Activated CD4-positive, alpha-beta T cell treated with anti-CD3 and anti-CD28 coated beads, Interleukin-10, Interleukin-2, amounts not matched to agents 100 ng/mL and 50 ng/mL, durations not matched to agents 16 hours and 8 hours (primary cell): Measurements from ENCODE around the gene CFAP161.
"Not testable (repeated sequence)": the region's sequence is repeated elsewhere in the genome, so short reads cannot be mapped to it uniquely, and the experiment has no call there.

ENCODE experiments used
- DNase-seq: peaks from one replicate; pipeline ENCODE4 v3.0.0-alpha.2; 2020

CFAP161 gene

DNA sequence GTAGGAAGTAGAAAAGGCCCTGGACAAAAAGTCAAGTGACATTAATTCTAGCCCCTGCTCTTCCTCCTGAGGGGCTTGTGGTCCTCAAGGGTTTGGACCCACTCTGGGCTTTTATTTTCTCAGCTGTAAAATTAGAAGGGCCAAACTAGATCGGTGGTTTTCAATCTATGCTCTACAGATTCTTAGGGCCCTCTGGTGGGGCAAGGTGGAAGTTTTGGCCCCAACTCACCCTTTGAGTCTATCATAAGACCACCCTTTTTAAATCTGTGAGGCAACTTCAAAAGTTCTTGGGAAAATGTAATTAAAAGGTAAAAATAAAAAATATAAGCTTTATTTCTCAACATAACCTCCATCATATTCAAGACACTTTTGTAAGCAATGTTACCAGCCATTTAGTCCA lies 25.6 kb upstream of the CFAP161 start:
- DNase-seq: no peak

DNA sequence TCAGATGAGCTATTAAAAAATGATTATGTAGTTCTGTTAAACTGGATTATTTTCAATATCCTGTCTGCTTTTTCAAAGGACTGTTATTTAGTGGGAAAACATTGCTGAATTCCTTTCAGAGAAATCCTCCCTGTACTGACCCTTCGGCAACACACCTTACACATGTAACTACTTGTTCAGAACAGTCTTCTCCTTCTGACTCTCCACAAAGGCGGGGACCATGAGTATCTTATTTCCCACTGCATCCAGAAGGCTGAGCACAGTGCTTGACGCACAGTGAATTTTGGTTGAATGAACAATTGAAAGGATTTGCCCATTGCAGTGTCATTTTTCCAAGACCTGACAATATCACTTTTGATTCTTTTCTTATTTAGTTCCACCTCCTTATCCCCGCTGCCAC lies 23.1 kb upstream of the CFAP161 start:
- DNase-seq: no peak

DNA sequence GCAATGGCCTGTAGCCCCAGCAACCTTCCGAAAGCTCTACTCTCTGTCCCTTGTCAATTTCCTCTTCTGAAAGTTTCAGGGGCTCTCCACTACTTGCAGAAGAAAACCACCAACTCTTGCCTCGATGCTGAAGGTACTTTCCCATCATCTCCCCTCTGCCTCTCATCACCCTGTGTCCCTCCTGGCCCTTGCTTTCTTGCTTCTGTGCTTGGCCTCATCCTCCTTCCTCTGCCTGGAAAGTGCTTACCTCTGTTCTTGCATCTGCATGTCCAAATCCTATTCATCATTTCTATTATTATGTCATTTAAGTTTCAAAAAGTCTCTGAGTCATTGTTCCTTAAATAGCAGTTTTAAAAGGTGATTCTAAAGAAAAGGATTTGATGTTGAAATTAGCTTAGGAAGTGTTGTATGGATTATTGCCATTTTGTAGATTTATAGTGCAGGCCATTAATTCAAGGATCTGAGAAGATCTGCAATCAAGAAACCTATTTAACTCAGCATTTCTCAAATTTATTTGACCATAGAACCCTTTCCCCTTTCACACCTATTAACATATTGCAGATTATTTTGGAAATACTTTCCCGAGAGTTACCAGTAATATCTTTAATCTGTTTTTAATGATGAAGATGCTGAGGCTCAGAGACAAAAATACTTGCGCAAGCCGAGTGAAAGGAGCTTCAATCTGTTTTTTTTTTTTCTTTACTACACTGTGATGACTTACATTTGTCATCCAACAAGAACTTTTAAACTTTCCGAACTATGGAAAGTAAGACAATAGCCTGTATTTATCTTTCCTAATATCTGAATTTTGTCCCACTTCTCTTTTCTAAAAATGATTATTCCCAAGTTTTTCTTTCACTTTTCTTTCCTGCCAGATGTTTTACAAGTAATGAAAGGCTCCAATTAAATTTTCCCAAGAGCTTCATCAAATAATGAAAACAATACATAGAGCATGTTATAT lies 22.3 kb upstream of the CFAP161 start:
- peak; percentile 13 for DNase-seq

DNA sequence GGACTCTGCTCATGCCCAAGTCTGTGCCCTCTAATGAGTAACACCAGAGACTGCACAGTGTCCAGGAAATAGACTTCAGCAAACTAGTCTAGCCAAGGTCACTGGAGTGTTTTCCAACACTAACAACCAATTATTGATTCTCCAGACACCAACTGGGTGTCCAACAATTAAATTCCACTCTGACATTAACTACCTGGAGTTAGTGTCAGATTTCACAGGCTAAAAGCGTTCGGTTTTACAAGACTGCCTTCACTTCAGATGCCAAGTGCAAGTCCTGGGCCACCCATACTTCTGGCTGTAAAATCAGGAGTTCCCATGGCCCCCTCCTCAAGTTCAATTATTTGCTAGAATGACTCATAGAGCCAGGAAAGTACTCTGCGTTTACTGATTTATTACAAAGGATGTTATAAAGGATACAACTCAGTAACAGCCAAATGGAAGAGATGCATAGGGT lies 20.8 kb upstream of the CFAP161 start:
- DNase-seq: no peak

DNA sequence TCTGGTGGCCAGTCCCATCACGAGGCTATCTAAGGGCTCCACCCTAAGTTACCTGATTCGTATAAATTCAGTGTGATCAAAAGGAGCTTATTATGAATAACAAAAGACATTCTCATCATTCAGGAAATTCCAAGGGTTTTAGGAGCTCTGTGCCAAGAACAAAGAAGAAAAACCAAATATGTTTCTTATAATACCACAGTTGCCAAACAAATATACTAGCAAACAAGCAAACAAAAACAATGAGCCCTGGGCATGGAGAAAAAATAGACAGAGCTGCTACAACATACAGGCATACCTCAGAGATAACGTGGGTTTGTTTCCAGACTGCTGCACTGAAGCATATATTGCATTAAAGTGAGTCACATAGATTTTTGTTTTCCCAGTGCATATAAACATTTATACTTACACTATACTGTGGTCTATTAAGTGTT lies 20.2 kb upstream of the CFAP161 start:
- DNase-seq: no peak

DNA sequence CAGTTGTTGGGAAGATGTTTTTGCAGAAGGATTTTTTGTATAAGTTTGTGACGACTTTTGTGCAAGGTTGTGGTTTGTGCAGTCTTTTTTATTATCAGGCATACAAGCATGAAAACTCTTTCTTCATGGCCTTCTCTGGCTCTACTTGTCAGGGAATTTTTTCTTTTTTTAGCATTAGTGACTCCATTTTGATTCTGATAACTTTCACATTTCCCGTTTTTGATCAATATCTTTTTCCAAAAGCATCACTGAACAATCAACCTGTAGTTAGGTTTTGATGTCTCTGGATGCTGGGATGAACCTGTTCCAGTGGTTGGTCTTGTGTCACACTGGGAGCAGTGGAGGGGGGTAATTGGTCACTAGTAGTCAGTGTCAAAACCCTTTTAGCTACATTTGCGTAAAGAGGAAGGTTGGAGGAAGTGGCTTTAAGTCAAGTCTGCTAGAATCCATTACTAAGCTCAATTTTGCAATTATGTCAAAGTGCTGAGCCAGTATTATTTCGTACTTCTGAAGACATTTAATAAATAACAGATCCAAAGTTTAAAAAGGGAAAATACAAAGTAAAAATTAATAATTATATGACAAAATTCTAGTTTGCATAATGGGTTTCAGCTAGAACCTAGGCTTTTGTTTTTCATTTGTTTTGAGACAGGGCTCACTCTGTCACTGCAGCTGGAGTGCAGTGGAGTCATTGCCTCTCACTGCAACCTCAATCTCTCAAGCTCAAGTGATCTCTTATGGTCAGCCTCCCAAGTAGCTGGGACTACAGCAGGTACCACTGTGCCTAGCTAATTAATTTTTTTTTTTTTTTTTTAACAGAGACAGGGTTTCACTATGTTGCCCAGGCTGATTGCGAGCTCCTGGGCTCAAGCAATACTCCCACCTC lies 18.8 kb upstream of the CFAP161 start:
- no peak for DNase-seq

DNA sequence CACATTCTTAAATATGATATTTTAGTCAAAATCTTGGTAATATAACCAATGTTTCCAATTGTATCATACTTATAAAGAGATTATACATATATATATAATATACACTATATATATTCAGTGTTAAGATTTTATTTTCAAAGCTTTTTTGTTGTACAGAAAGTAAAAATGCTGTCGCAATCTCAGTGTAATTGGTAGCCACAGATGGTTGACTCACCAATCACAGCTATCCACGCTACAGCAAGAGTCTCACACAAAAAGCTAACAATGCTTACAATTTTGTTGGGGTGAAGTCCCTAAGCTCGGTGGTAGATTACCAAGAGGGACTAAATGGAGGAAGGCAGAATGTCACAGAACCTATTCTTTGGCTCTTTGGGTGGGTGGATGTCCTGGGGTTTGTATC lies 16.9 kb upstream of the CFAP161 start:
- no peak for DNase-seq

DNA sequence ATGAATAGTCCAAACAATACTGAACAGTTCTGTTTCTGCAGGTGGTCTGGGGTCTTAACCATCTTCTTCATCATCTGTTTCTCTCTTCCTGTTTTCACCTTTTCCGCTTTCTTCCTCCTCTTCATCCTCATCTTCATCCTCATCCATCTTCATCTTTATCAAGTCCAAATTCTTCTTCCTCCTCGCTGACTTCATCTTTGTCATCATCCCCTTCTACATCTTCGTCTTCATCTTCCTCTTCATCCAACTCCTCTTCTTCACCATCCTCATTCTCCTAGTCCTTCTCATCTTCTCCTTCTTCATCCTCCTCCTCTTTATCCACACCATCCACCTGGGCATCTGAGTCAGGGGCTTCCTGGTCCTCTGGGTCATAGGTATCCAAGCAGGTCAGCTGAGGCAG lies 16.5 kb upstream of the CFAP161 start:
- DNase-seq: no peak

DNA sequence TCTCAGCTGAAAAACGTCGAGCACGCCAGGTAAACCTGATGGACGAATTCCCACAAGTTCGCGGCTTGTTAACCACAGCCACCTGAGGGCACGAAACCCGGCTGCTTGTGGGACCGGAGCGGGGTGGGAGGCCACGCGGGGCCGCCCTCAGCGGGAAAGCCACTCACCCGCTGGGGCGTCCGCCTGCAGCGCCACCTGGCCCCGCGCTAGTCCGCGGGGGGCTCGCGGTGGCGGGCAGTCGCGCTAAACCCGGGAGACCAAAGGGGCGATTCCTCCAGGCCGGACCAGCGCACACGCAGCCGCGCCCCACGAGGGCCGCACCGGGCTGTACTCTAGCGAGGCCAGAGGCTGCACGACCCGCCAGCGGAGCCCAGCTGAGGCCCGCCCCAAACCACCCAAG lies 15.7 kb upstream of the CFAP161 start:
- DNase-seq: no peak

DNA sequence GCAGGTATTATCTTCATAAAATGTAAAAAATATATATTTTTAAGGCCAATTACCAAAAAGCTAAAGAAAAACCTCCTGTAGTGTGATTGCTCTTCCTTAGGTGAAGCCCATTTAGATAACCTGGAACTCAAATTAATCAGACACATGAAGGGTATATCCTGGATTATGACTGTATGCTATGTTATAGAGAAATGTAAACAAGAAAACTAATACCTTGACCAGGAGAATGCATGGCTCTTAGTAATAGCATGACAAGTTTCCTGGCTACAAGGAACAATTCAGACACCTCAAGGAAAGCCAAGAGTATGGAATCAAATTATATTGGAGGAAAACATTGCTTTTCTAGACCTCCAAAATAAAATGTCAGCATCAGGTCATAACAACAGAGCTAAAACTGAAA lies 14.0 kb upstream of the CFAP161 start:
- no peak for DNase-seq

DNA sequence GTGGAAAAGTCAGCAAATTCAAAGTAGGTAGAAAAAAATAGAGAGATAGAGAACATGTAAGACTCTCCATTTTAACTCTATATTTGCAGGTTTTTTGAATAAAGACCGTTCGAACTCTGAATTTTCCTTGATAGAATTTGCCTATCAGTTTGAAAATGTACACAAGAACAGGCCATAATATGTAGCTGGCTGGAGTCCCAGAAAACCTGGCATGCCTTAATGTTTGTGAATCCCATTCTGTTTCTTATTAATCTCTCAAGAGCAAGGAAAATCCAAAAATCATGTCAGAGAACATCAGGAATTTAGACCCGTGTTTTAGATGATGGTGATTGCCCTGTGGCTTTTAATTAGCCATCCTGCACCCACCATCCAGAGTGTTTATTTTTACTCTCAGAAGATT lies 7.2 kb upstream of the CFAP161 start:
- no peak for DNase-seq

DNA sequence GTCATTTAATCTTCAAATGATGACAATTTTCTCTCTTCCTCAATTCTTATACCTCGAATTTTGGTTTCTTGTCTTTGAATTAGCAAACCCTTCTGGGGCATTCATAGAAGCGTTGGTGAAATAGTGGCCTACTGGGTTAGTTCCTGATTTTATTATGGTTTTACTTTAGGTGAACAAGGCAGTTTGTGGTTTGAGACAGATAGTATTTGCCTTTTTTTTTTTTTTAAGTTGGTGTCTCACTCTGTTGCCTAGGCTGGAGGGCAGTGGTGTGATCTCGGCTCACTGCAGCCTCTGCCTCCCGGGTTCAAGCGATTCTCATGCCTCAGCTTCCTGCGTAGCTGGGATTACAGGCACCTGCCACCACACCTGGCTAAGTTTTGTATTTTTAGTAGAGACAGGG lies 7.4 kb downstream of the CFAP161 start:
- DNase-seq: not testable (repeated sequence)

DNA sequence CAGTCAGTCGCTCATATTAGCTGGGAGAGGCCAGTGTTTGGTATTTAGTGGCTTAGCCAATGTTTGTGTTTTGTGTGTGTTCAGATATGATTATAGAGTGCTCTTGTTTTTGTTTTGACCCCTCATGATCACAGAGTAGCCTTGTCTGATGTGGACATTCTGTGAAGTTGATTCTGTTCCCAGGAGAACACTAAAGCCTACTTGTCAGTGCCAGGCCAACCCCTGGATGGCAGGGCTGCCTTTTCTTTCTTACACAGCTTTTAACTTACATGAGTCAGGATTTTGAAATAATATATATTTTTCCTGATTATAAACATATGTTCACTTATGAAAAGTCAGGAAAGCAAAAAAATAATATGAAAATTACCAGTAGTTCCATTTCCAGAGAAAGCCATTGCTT lies 11.9 kb downstream of the CFAP161 start:
- DNase-seq: no peak

DNA sequence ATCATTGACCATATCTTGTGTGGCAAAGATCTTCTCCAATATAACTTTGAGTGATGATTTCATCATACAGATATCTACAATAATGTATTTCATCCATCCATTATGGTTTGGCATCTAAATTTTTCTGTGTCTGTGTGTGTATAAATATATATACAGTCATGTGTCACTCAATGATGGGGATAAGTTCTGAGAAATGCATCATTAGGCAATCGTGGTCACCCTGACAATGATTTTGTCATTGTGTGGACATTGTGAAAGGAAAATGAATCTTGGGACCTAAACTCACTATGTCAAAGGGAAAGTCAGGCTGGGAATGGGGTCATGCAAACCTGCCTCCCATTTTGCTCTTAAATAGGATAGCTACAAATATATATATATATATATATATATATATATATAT lies 12.4 kb downstream of the CFAP161 start:
- no peak for DNase-seq

DNA sequence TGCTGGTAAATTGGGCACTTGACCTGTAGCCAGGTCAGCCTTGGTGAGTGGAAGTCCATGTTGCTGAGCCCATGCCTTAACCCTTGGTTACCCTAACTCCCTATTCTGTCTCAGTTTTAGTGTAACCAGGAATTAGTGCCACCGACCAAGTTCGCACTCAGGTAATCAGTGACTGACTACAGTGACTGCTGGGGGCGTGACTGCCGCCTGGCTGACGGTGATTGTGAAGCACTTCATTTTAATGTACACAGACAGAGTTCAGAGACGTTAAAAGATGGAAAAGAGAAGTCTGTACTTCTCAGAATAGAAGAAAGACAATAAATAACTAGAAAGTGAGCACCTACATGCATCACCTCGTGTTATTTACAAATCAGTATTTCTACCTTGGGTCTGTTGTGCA lies 17.3 kb downstream of the CFAP161 start:
- no peak for DNase-seq

DNA sequence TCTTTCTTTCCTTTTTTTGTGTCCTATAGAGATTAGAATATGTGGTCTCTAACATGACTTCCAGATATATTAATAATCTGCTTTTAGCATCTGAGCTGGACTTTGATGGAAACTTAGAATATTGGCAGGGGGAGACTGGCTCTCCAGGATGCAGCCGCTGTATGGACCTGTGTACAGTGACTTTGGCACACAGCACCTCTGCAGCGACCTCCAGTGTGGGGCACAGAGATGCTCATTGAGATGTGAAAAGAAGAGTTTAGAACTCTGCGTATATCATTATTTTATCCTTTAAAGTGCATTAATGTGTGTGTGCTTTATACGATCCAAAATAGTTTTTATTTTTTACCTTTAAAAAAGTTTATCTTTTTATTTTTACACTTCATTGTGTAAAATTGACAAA lies 18.3 kb downstream of the CFAP161 start:
- DNase-seq: no peak

DNA sequence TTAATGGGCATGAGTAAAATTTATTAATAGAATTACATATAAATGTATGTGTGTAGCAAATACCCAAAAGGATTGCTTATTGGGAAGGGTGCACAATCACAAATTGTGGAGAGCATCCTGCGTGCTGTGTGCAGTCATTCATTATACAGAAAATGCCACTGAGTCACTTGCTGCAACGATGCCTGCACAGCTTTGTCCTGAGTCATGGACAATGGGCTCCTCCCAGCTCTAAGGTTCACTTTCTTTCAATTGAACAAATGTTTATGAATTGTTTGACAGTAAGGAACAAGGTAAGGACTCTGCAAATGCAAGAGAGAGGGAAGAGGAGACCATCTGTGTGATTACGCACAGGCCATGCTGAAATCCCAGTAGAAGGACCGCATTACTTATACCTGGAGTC lies 18.7 kb downstream of the CFAP161 start:
- DNase-seq: no peak

DNA sequence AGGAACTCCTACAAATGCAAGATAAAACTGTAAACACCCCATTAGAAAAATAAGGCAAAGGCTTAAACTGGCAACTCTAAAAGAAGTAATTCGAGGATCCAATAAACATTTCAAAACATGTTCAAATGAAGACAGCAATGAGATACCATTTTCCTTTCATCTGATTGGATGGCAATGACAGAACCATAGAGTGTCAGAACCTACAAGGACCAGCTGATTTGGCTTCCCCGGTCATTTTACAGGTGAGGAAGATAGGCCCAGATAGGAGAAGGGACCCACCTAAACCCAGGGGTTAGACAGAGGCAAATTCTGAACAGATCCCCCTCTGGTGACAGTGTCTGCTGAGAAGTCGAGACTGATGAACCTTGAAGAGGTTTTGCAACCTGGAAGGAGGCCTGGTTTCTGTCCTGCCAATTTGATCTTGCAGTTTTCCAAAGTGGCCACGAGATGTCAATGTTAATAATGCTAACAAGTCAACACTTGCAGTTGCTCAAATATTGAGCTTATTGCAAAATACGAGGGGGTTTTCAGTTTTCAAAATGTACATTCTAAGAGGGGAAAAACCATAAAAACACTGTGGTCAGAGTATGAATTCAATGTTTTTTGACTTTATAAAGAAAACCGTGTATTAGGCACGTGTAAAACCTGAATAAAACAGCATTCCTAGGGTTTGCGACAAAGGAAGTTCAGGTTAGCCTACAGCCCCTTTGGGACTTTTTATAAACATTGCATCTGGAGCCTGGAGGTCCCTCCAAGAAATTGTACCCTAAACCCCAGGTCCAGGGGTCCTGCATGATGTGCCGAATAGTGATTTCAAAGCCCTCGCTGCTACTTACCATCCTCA lies 21.5 kb downstream of the CFAP161 start:
- DNase-seq: peak; percentile 41

DNA sequence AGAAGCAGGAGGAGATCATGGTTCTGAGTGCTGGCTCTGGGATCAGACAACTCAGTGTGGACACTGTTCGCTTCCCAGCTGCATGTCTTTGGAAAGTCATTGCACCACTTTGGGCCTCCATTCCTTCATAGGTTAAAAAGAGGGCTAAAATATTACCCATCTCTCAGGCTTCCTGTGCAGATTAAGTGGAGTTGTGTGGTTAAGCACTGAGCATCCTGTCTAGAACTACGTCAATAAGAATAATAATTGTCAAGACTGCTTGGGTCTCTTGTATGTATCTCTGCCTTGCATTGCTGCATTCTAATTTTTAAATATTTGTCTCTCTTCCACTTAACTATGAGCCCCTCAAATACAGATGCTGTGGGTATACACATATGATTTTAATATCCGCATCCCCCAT lies 22.3 kb downstream of the CFAP161 start:
- no peak for DNase-seq

DNA sequence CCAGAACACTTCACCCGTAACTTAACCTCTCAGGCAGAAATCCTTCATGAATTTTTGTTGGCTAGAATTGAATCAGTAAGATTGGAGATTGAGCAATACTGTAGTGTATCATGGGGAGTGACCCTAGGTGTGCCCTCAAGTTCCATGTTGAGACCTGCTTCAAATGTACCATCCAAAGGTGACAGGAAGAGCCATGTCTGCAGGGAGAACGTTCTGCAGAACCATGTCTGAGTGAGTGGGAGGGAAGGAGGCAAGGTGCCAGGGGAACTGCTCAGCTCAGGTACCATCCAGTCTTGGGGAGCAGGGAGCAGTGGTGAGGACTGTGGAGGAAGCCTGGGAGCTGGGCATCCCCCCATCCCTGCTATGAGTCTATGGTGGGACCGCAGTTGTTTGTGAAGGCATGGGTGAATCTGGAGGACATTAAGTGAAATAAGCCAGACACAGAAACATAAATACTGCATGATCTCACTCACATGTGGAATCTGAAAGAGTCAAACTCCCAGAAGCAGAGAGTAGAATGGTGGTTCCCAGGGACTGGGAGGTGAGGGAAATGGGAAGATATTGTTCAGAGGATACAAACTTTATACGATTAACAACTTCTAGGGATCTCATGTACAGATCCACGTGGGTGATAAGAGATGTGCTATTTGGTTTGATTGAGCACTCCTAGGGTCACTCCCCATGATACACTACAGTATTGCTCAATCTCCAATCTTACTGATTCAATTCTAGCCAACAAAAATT lies 23.3 kb downstream of the CFAP161 start:
- no peak for DNase-seq

DNA sequence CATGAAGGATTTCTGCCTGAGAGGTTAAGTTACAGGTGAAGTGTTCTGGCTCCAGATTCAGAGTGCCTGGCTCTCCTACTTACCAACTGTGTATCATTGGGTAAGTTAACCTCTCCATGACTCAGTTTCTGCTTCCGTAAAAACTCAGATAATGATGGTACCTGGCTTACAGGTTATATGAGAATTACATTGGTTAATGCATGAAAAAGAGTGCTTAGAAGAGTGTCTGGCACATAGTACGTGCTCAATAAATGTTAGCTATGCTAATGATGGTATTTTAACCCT lies 23.8 kb downstream of the CFAP161 start:
- no peak for DNase-seq

DNA sequence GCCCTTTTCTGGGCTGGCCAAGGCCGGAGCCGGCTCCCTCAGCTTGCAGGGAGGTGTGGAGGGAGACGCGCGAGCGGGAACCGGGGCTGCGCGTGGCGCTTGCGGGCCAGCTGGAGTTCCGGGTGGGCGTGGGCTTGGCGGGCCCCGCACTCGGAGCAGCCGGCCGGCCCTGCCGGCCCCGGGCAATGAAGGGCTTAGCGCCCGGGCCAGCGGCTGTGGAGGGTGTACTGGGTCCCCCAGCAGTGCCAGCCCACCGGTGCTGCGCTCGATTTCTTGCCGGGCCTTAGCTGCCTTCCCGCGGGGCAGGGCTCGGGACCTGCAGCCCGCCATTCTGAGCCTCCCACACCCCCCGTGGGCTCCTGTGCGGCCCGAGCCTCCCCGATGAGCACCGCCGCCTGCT lies 24.5 kb downstream of the CFAP161 start:
- DNase-seq: not testable (repeated sequence)
